ENCODE results near the gene RNF181. TPM values are rescaled to one million over a fixed set of nuclear protein-coding genes. Genes with fewer than 3 reads are reported as not detected.
"Not testable (repeated sequence)": the region's sequence is repeated elsewhere in the genome, so short reads cannot be mapped to it uniquely, and the experiment has no call there.

Gene RNF181
- total and polyA plus RNA-seq, 3 experiments from 2014 or later = 88.2 to 181 (median 95.1) TPM

GRCh38 chr2:85602476-85603234, 7.1 kb downstream of the RNF181 start, which contains the start of gene TMEM150A:
TMEM150A (minus strand) TSS chr2:85602698; CDS start chr2:85601948, 750 bp downstream.
- Mint-ChIP-seq H3K27ac (peak within 1 kb of the TSS; percentile 58 to 96 (median 86)), H3K4me1 (peaks cover 23 to 65% (median 40%) of the 10 kb centered on the region in 3 donors), H3K36me3 (peaks cover 0 to 36% (median 2%) of the 10 kb centered on the region in 3 donors), H3K9me3 (no peaks in the 10 kb centered on the region), H3K27me3 (no peaks in the 10 kb centered on the region), H3K4me3 (peak within 1 kb of the TSS; percentile 81 to 93 (median 90))
- ChIA-PET POLR2A (interaction anchor here (0.6 to 2.4 kb wide), 2 partner anchors 9 to 42 kb away, joined by 5 to 11 read pairs; partner anchors contain the start of gene C2orf68), CTCF (interaction anchor here (0.8 to 1.5 kb wide), 4 partner anchors 10 to 35 kb away, joined by 3 to 5 read pairs (median 4); partner anchors contain the start of gene VAMP8)
- no peaks in the 10 kb centered on the region for H3K27me3 ChIP-seq (ENCODE audit: insufficient read depth, low read length, poor library complexity, severe bottlenecking)
- DNase-seq = peak; percentile 76 to 89 (median 80)
- peak within 1 kb of the TSS; percentile 96 for H3K4me3 ChIP-seq (ENCODE audit: low read length)
- peak within 1 kb of the TSS; percentile 43 for H3K27ac ChIP-seq (ENCODE audit: low read depth, low read length)
- H3K9me3 ChIP-seq (ENCODE audit: low read length) = no peaks in the 10 kb centered on the region
- H3K4me1 ChIP-seq (ENCODE audit: insufficient read depth, low read length) = peaks cover 24% of the 10 kb centered on the region
- peaks cover 5% of the 10 kb centered on the region for H3K36me3 ChIP-seq (ENCODE audit: insufficient read depth, low read length)

GRCh38 chr2:85604133-85604444, 8.5 kb downstream of the RNF181 start:
- Mint-ChIP-seq H3K4me1 (peaks cover 27 to 73% (median 51%) of the 10 kb centered on the region in 3 donors), H3K27ac (peak overlapping the region in 2 of 8 donors; percentile 26 to 77), H3K36me3 (peaks cover 0 to 40% (median 8%) of the 10 kb centered on the region in 3 donors), H3K4me3 (peak overlapping the region in 5 of 7 donors; percentile 43 to 91 (median 87))
- peaks cover 24% of the 10 kb centered on the region for H3K4me1 ChIP-seq (ENCODE audit: insufficient read depth, low read length)
- not testable (repeated sequence) for H3K9me3 Mint-ChIP-seq; H3K27me3 Mint-ChIP-seq; H3K27ac ChIP-seq (ENCODE audit: low read depth, low read length); H3K27me3 ChIP-seq (ENCODE audit: insufficient read depth, low read length, poor library complexity, severe bottlenecking); H3K9me3 ChIP-seq (ENCODE audit: low read length); H3K4me3 ChIP-seq (ENCODE audit: low read length); DNase-seq
- CTCF ChIA-PET = interaction anchor here (1.1 to 1.6 kb wide), 3 partner anchors 10 to 52 kb away, joined by 3 to 4 read pairs (median 4); no protein-coding TSS in a partner anchor
- peaks cover 16% of the 10 kb centered on the region for H3K36me3 ChIP-seq (ENCODE audit: insufficient read depth, low read length)
- POLR2A ChIA-PET = interaction anchor here (0.5 to 2.6 kb wide), 4 partner anchors 8 to 27 kb away, joined by 4 to 11 read pairs (median 9); partner anchors contain the start of genes C2orf68, RNF181 and VAMP8

- peaks cover 24% of the 10 kb centered on the region for H3K4me1 ChIP-seq (ENCODE audit: insufficient read depth, low read length)
Observed at GRCh38 chr2:85604568-85605339, 9.2 kb downstream of the RNF181 start.

GRCh38 chr2:85605406-85606115, 10.0 kb downstream of the RNF181 start:
- H3K4me3 Mint-ChIP-seq = peak overlapping the region in 3 of 7 donors; percentile 15 to 28 (median 21)
- H3K4me1 Mint-ChIP-seq = peaks cover 35 to 75% (median 62%) of the 10 kb centered on the region in 3 donors
- Histone ChIP-seq H3K27me3 (ENCODE audit: insufficient read depth, low read length, poor library complexity, severe bottlenecking) (no peaks in the 10 kb centered on the region), H3K4me3 (ENCODE audit: low read length) (no peak overlapping the region), H3K27ac (ENCODE audit: low read depth, low read length) (no peak overlapping the region), H3K36me3 (ENCODE audit: insufficient read depth, low read length) (peaks cover 18% of the 10 kb centered on the region), H3K4me1 (ENCODE audit: insufficient read depth, low read length) (peaks cover 30% of the 10 kb centered on the region), H3K9me3 (ENCODE audit: low read length) (no peaks in the 10 kb centered on the region)
- H3K9me3 Mint-ChIP-seq = no peaks in the 10 kb centered on the region
- H3K27ac Mint-ChIP-seq = peak overlapping the region in 4 of 8 donors; percentile 3 to 95 (median 54)
- POLR2A ChIA-PET = interaction anchor here (0.7 to 2.6 kb wide), 2 partner anchors 10 to 23 kb away, joined by 3 to 10 read pairs; partner anchors contain the start of gene RNF181
- CTCF ChIA-PET = interaction anchor here (1.1 to 2.8 kb wide), 5 partner anchors 11 to 54 kb away, joined by 3 to 8 read pairs (median 4); partner anchors contain the start of gene RNF181
- DNase-seq = no peak
- no peaks in the 10 kb centered on the region for H3K27me3 Mint-ChIP-seq
- H3K36me3 Mint-ChIP-seq = peaks cover 0 to 47% (median 9%) of the 10 kb centered on the region in 3 donors

More at GRCh38 chr2:85604568-85605339, 9.2 kb downstream of the RNF181 start:
- Histone ChIP-seq H3K9me3 (ENCODE audit: low read length) (no peaks in the 10 kb centered on the region), H3K4me3 (ENCODE audit: low read length) (no peak overlapping the region), H3K27ac (ENCODE audit: low read depth, low read length) (no peak overlapping the region), H3K27me3 (ENCODE audit: insufficient read depth, low read length, poor library complexity, severe bottlenecking) (no peaks in the 10 kb centered on the region), H3K36me3 (ENCODE audit: insufficient read depth, low read length) (peaks cover 18% of the 10 kb centered on the region)
- Mint-ChIP-seq H3K4me3 (peak overlapping the region in 3 of 7 donors; percentile 15 to 57 (median 28)), H3K27me3 (no peaks in the 10 kb centered on the region), H3K9me3 (no peaks in the 10 kb centered on the region), H3K36me3 (peaks cover 0 to 42% (median 9%) of the 10 kb centered on the region in 3 donors), H3K27ac (peak overlapping the region in 3 of 8 donors; percentile 3 to 50 (median 39)), H3K4me1 (peaks cover 30 to 71% (median 56%) of the 10 kb centered on the region in 3 donors)
- DNase-seq = no peak
- POLR2A ChIA-PET = interaction anchor here (0.5 to 2.6 kb wide), 3 partner anchors 10 to 27 kb away, joined by 3 to 10 read pairs (median 8); partner anchors contain the start of genes RNF181 and VAMP8
- CTCF ChIA-PET = interaction anchor here (1.1 to 2.8 kb wide), 5 partner anchors 10 to 53 kb away, joined by 3 to 8 read pairs (median 4); partner anchors contain the start of gene RNF181

- POLR2A ChIA-PET = interaction anchor here (0.5 to 2.6 kb wide), 2 partner anchors 11 to 22 kb away, joined by 4 to 10 read pairs; partner anchors contain the start of gene RNF181
- CTCF ChIA-PET = interaction anchor here (1.4 to 2.8 kb wide), 2 partner anchors 11 to 16 kb away, joined by 4 to 8 read pairs; partner anchors contain the start of gene RNF181
- peak overlapping the region in 5 of 8 donors; percentile 3 to 95 (median 36) for H3K27ac Mint-ChIP-seq
- Histone ChIP-seq H3K4me3 (ENCODE audit: low read length) (no peak overlapping the region), H3K27ac (ENCODE audit: low read depth, low read length) (no peak overlapping the region), H3K36me3 (ENCODE audit: insufficient read depth, low read length) (peaks cover 18% of the 10 kb centered on the region), H3K27me3 (ENCODE audit: insufficient read depth, low read length, poor library complexity, severe bottlenecking) (no peaks in the 10 kb centered on the region), H3K9me3 (ENCODE audit: low read length) (no peaks in the 10 kb centered on the region), H3K4me1 (ENCODE audit: insufficient read depth, low read length) (peaks cover 33% of the 10 kb centered on the region)
- H3K4me1 Mint-ChIP-seq = peaks cover 35 to 71% (median 63%) of the 10 kb centered on the region in 3 donors
- peaks cover 0 to 47% (median 9%) of the 10 kb centered on the region in 3 donors for H3K36me3 Mint-ChIP-seq
- DNase-seq = no peak
- H3K27me3 Mint-ChIP-seq = no peaks in the 10 kb centered on the region
- no peaks in the 10 kb centered on the region for H3K9me3 Mint-ChIP-seq
- H3K4me3 Mint-ChIP-seq = peak overlapping the region in 1 of 7 donors; percentile 48
Observed at GRCh38 chr2:85606116-85606455, 10.5 kb downstream of the RNF181 start.

- CTCF ChIA-PET = interaction anchor here (0.6 to 2.8 kb wide), 4 partner anchors 13 to 31 kb away, joined by 3 to 8 read pairs (median 4); partner anchors contain the start of gene RNF181
- no peak for DNase-seq
- Histone ChIP-seq H3K4me3 (ENCODE audit: low read length) (no peak overlapping the region), H3K4me1 (ENCODE audit: insufficient read depth, low read length) (peaks cover 29% of the 10 kb centered on the region), H3K9me3 (ENCODE audit: low read length) (no peaks in the 10 kb centered on the region), H3K36me3 (ENCODE audit: insufficient read depth, low read length) (peaks cover 18% of the 10 kb centered on the region), H3K27ac (ENCODE audit: low read depth, low read length) (no peak overlapping the region), H3K27me3 (ENCODE audit: insufficient read depth, low read length, poor library complexity, severe bottlenecking) (no peaks in the 10 kb centered on the region)
- H3K4me3 Mint-ChIP-seq = peak overlapping the region in 3 of 7 donors; percentile 27 to 81 (median 45)
- POLR2A ChIA-PET = interaction anchor here (0.5 kb wide), 1 partner anchor 193 kb away, joined by 3 read pairs; no protein-coding TSS in a partner anchor
- H3K27me3 Mint-ChIP-seq = peaks cover 0 to under 1% of the 10 kb centered on the region in 2 donors
- H3K4me1 Mint-ChIP-seq = peaks cover 35 to 72% (median 68%) of the 10 kb centered on the region in 3 donors
- H3K27ac Mint-ChIP-seq = peak overlapping the region in 4 of 8 donors; percentile 54 to 72 (median 66)
- no peaks in the 10 kb centered on the region for H3K9me3 Mint-ChIP-seq
- peaks cover 0 to 54% (median 9%) of the 10 kb centered on the region in 3 donors for H3K36me3 Mint-ChIP-seq
Observed at GRCh38 chr2:85607268-85608215, 12.0 kb downstream of the RNF181 start.

All from CD8-positive, alpha-beta memory T cell (primary cell).